GM23338 (cell line): ENCODE data around the gene DPYD. TPM values are rescaled to one million over a fixed set of nuclear protein-coding genes. Genes with fewer than 3 reads are reported as not detected.

Experiments
- ATAC-seq: fragments of 200-7000 bp; cut with Tn5 transposase; 3 replicates; pipeline ENCODE4 v1.9.1; 2020
- DNase-seq: peaks from one replicate; pipeline ENCODE4 v3.0.0-alpha.2; 2015; ENCODE audit warnings: low spot score
- H2AFZ ChIP-seq: fragments of 200-600 bp; sonication (generic); 2 replicates; pipeline ENCODE4 v1.8.0; 2016; ENCODE audit warnings: antibody characterized with exemption, mild to moderate bottlenecking, moderate library complexity
- H3F3A ChIP-seq: fragments of 200-600 bp; sonication (generic); replicated peaks from 2 replicates; pipeline ENCODE4 v1.8.0; 2017; ENCODE audit warnings: antibody characterized with exemption, mixed run types, low read depth
- H3K27ac ChIP-seq: fragments of 200-600 bp; sonication (generic); 2 replicates; pipeline ENCODE4 v1.6.1; 2016; ENCODE audit warnings: low read depth
- H3K27me3 ChIP-seq: fragments of 200-600 bp; sonication (generic); 2 replicates; pipeline ENCODE4 v1.8.0; 2016; ENCODE audit warnings: mild to moderate bottlenecking, mixed run types, moderate library complexity; ENCODE audit not compliant: insufficient read depth
- H3K36me3 ChIP-seq: fragments of 200-600 bp; sonication (generic); 2 replicates; pipeline ENCODE4 v1.8.0; 2016; ENCODE audit warnings: mild to moderate bottlenecking; ENCODE audit not compliant: insufficient read depth
- H3K4me1 ChIP-seq: fragments of 200-600 bp; sonication (generic); 2 replicates; pipeline ENCODE4 v1.8.0; 2016; ENCODE audit warnings: mild to moderate bottlenecking, moderate library complexity; ENCODE audit not compliant: insufficient read depth
- H3K4me2 ChIP-seq: fragments of 200-600 bp; sonication (generic); 2 replicates; pipeline ENCODE4 v1.7.1; 2017; ENCODE audit warnings: mixed run types
- H3K4me3 ChIP-seq: fragments of 200-600 bp; sonication (generic); 2 replicates; pipeline ENCODE4 v1.6.1; 2016; ENCODE audit warnings: mixed run types
- H3K79me2 ChIP-seq: fragments of 200-600 bp; sonication (generic); replicated peaks from 2 replicates; pipeline ENCODE4 v1.8.0; 2017; ENCODE audit warnings: mild to moderate bottlenecking; ENCODE audit not compliant: insufficient read depth
- H3K9me2 ChIP-seq: fragments of 200-600 bp; sonication (generic); 2 replicates; pipeline ENCODE4 v1.8.0; 2017; ENCODE audit not compliant: insufficient read depth
- H4K20me1 ChIP-seq: fragments of 200-600 bp; sonication (generic); replicated peaks from 2 replicates; pipeline ENCODE4 v1.8.0; 2017; ENCODE audit warnings: mild to moderate bottlenecking; ENCODE audit not compliant: insufficient read depth
- H3K27ac Mint-ChIP-seq: 2 replicates; pipeline ENCODE4 v1.8.0; 2020; ENCODE audit warnings: inconsistent platforms, mild to moderate bottlenecking, moderate library complexity, mixed read lengths
- H3K27me3 Mint-ChIP-seq: 3 replicates; pipeline ENCODE4 v1.8.0; 2022; ENCODE audit warnings: low read depth, mild to moderate bottlenecking, moderate library complexity, mixed read lengths, inconsistent platforms; ENCODE audit not compliant: insufficient read depth, poor library complexity
- H3K36me3 Mint-ChIP-seq: 3 replicates; pipeline ENCODE4 v1.8.0; 2021; ENCODE audit warnings: low read depth, mild to moderate bottlenecking, inconsistent platforms, moderate library complexity, mixed read lengths
- H3K4me1 Mint-ChIP-seq: 3 replicates; pipeline ENCODE4 v1.8.0; 2020; ENCODE audit warnings: mild to moderate bottlenecking, inconsistent platforms, mixed read lengths
- H3K4me3 Mint-ChIP-seq: 3 replicates; pipeline ENCODE4 v1.8.0; 2021; ENCODE audit warnings: moderate library complexity, mild to moderate bottlenecking, inconsistent platforms, mixed read lengths
- H3K9me3 Mint-ChIP-seq: 3 replicates; pipeline ENCODE4 v1.8.0; 2020; ENCODE audit warnings: moderate library complexity, mild to moderate bottlenecking, inconsistent platforms, mixed read lengths
- CTCF ChIP-seq, 2 experiments: fragments of 200-600 bp in 1 of 2; sonication (generic) in 1 of 2; conservative IDR thresholded peaks; 2 replicates each; pipeline versions ENCODE4 v1.5.1 to v1.6.1; 2016 to 2017; ENCODE audit warnings: antibody characterized with exemption in 2 of 2, low read depth in 2 of 2, mild to moderate bottlenecking in 2 of 2, moderate library complexity in 1 of 2
- EZH2phosphoT487 ChIP-seq: fragments of 200-600 bp; sonication (generic); IDR thresholded peaks from one replicate; pipeline ENCODE4 v1.8.1; 2018; ENCODE audit warnings: antibody characterized with exemption; ENCODE audit not compliant: unreplicated experiment
- NANOG ChIP-seq: IDR thresholded peaks from 2 replicates; pipeline ENCODE4 v1.6.1; 2016; ENCODE audit warnings: antibody characterized with exemption, borderline replicate concordance
- POLR2AphosphoS5 ChIP-seq: IDR thresholded peaks from 2 replicates; pipeline ENCODE4 v1.6.1; 2016; ENCODE audit warnings: antibody characterized with exemption, low read depth
- ZNF114 ChIP-seq: fragments of 250-450 bp; sonication (Bioruptor Pico); IDR thresholded peaks from 2 replicates; pipeline ENCODE4 v1.5.0; 2020; ENCODE audit warnings: mild to moderate bottlenecking, moderate library complexity
- ZNF462 ChIP-seq: fragments of 250-450 bp; sonication (Bioruptor Pico); IDR thresholded peaks from 2 replicates; pipeline ENCODE4 v1.5.0; 2020; ENCODE audit warnings: mild to moderate bottlenecking, moderate library complexity
- polyA plus RNA-seq: library from polyadenylated mRNA; unstranded; fragments of >200 nt; fragmentation: Nextera tagmentation; extraction: Ambion mirVana; gene quantifications from 2 replicates; pipeline ENCODE4 v1.2.1, GENCODE V29; 2016
- total RNA-seq: library from RNA; depleted of rRNA; stranded (reverse); fragments of >200 nt; shearing (Covaris generic); gene quantifications from 2 replicates; pipeline ENCODE4 v1.2.3, GENCODE V29; 2014

The DPYD gene
- total and polyA plus RNA-seq, 2 experiments from 2014 or later: 0.50 to 1.6 TPM

GRCh38 chr1:97464305-97464704, 456.5 kb downstream of the DPYD start:
- H3K27me3 ChIP-seq: no peaks in the 10 kb centered on the region
- Mint-ChIP-seq H3K36me3 (peaks cover 24% of the 10 kb centered on the region), H3K27ac (no peak overlapping the region), H3K27me3 (peaks cover 1% of the 10 kb centered on the region), H3K4me3 (no peak overlapping the region), H3K4me1 (peaks cover 2% of the 10 kb centered on the region; the same call in 1 of the 3 replicates), H3K9me3 (peaks cover 28% of the 10 kb centered on the region)
- no peak overlapping the region for H3K27ac ChIP-seq
- H3K4me2 ChIP-seq: no peak overlapping the region
- no peak overlapping the region for H2AFZ ChIP-seq
- TF ChIP-seq POLR2AphosphoS5: no peak
- TF ChIP-seq NANOG: no peak
- no peaks in the 10 kb centered on the region for H3K4me1 ChIP-seq
- H3F3A ChIP-seq: no peaks in the 10 kb centered on the region
- DNase-seq (no peak), ATAC-seq (no peak)
- H4K20me1 ChIP-seq: no peaks in the 10 kb centered on the region
- H3K4me3 ChIP-seq: no peak overlapping the region
- H3K79me2 ChIP-seq: no peaks in the 10 kb centered on the region
- no peaks in the 10 kb centered on the region; the same call in 1 of the 2 replicates for H3K36me3 ChIP-seq
- no peaks in the 10 kb centered on the region for H3K9me2 ChIP-seq

DNA sequence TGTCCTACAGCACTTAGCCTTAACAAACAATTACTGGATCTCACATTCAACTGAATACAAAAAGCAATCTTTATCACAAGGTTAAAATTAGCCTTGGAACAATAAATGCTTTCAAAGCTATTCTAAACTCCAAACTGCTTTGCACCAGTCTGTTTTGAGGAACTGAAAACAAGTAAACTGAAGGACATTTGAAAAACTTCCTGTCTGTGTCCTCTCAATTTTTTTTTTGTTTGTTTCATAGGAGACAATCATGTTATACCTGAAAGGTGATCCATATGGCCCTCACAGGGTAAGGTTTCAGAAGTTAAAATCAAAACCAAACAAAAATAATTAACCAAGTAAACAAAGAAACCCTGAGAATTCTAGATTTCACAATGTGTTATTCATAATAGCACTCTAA, 459.1 kb downstream of the DPYD start:
- Mint-ChIP-seq H3K27ac (no peak overlapping the region), H3K4me1 (peaks cover 2% of the 10 kb centered on the region; the same call in 1 of the 3 replicates), H3K36me3 (peaks cover 24% of the 10 kb centered on the region), H3K9me3 (peaks cover 28% of the 10 kb centered on the region), H3K4me3 (no peak overlapping the region), H3K27me3 (peaks cover 1% of the 10 kb centered on the region)
- Histone ChIP-seq H3K4me2 (no peak overlapping the region), H3K27ac (no peak overlapping the region), H3K4me3 (no peak overlapping the region), H4K20me1 (no peaks in the 10 kb centered on the region), H3F3A (no peaks in the 10 kb centered on the region), H3K79me2 (no peaks in the 10 kb centered on the region), H3K36me3 (no peaks in the 10 kb centered on the region; the same call in 1 of the 2 replicates), H3K4me1 (no peaks in the 10 kb centered on the region), H3K27me3 (no peaks in the 10 kb centered on the region), H2AFZ (no peak overlapping the region), H3K9me2 (no peaks in the 10 kb centered on the region)
- no peak for TF ChIP-seq CTCF (conservative IDR thresholded peaks at IDR 0.05; ENCODE audit: low read depth in 2 of 2)
- TF ChIP-seq ZNF462: no peak
- TF ChIP-seq NANOG: no peak
- no peak for TF ChIP-seq EZH2phosphoT487
- TF ChIP-seq ZNF114 (CRISPR knock-in tag): no peak
- DNase-seq (no peak), ATAC-seq (no peak)
